HG02642 (cell line): ENCODE measurements around the gene COLQ.
"Not testable (repeated sequence)": the region's sequence is repeated elsewhere in the genome, so short reads cannot be mapped to it uniquely, and the experiment has no call there.

Source experiments
- ATAC-seq: cut with Tn5 transposase; IDR thresholded peaks from one replicate; pipeline ENCODE4 v1.9.1; 2021; ENCODE audit warnings: mild to moderate bottlenecking; ENCODE audit not compliant: unreplicated experiment, poor library complexity

COLQ gene

GRCh38 chr3:15493436-15493835, 28.1 kb downstream of the COLQ start:
- no peak for ATAC-seq

GRCh38 chr3:15492847-15493360, 28.6 kb downstream of the COLQ start:
- ATAC-seq = no peak

- ATAC-seq = no peak
Measured at GRCh38 chr3:15491143-15491542, 30.4 kb downstream of the COLQ start.

- no peak for ATAC-seq
Measured at GRCh38 chr3:15490158-15490557, 31.3 kb downstream of the COLQ start.

GRCh38 chr3:15488002-15488401, 33.5 kb downstream of the COLQ start:
- ATAC-seq = no peak

GRCh38 chr3:15486979-15487378, 34.5 kb downstream of the COLQ start:
- ATAC-seq = no peak

- ATAC-seq = no peak
Measured at GRCh38 chr3:15486020-15486419, 35.5 kb downstream of the COLQ start.

- not testable (repeated sequence) for ATAC-seq
Measured at GRCh38 chr3:15484551-15484950, 37.0 kb downstream of the COLQ start.

GRCh38 chr3:15479400-15480224, 41.9 kb downstream of the COLQ start:
- no peak for ATAC-seq

- no peak for ATAC-seq
Measured at GRCh38 chr3:15478640-15478979, 42.9 kb downstream of the COLQ start.

- no peak for ATAC-seq
Measured at GRCh38 chr3:15477951-15478639, 43.4 kb downstream of the COLQ start.

GRCh38 chr3:15476378-15476777, 45.1 kb downstream of the COLQ start:
- no peak for ATAC-seq

GRCh38 chr3:15475161-15475560, 46.3 kb downstream of the COLQ start:
- no peak for ATAC-seq

- no peak for ATAC-seq
Measured at GRCh38 chr3:15471861-15472260, 49.6 kb downstream of the COLQ start.

GRCh38 chr3:15470849-15471248, 50.7 kb downstream of the COLQ start:
- no peak for ATAC-seq

- ATAC-seq = no peak
Measured at GRCh38 chr3:15470261-15470660, 51.2 kb downstream of the COLQ start.

- ATAC-seq = no peak
Measured at GRCh38 chr3:15467227-15468181, 54.0 kb downstream of the COLQ start.

GRCh38 chr3:15465876-15466585, 55.5 kb downstream of the COLQ start:
- ATAC-seq = no peak

GRCh38 chr3:15462451-15462850, 59.1 kb downstream of the COLQ start:
- ATAC-seq = no peak
